ENCODE results near the gene CAMSAP2. TPM values are rescaled to one million over a fixed set of nuclear protein-coding genes. Genes with fewer than 3 reads are reported as not detected.

The CAMSAP2 gene
- total RNA-seq, 1 experiment from 2014 or later: 25.0 TPM

DNA sequence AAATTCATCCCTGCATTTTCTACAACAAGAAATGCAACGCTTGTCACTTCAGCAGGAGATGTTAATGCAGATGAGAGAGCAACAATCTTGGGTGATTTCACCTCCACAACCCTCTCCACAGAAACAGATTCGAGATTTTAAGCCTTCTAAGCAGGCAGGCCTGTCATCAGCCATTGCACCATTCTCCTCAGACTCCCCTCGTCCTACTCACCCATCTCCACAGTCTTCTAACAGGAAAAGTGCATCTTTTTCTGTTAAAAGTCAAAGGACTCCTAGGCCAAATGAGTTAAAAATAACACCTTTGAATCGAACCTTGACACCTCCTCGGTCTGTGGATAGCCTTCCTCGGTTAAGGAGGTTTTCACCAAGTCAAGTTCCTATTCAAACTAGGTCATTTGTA, 110.7 kb downstream of the CAMSAP2 start:
- ChIA-PET POLR2A (no interaction called here), CTCF (no interaction called here), RAD21 (ENCODE audit: low non-redundant PET in 1 of 2, low total read pairs in 2 of 2, uncharacterized antibody in 2 of 2, unreplicated experiment in 2 of 2) (no interaction called here)
- no peaks in the 10 kb centered on the region for H3K4me1 ChIP-seq (ENCODE audit: control insufficient read depth in 1 of 2, insufficient read depth in 2 of 2, low read length in 2 of 2)
- ATAC-seq (no peak), DNase-seq (ENCODE audit: low read depth, low spot score) (no peak)
- intact Hi-C loops (cut with micrococcal nuclease): no loop called here
- no peak overlapping the region for H2AFZ ChIP-seq (ENCODE audit: low read depth, low read length, poor library complexity, severe bottlenecking)
- no TSS peak for BruUV-seq (replicated peaks)
- TF ChIP-seq YY1 (IDR thresholded peaks at IDR 0.05; ENCODE audit: extremely low read depth, insufficient replicate concordance, low read depth, low read length) (no peak), SRF (IDR thresholded peaks at IDR 0.05; ENCODE audit: low read depth) (no peak), JUND (IDR thresholded peaks at IDR 0.05) (no peak), RAD21 (IDR thresholded peaks at IDR 0.05; ENCODE audit: low read depth) (no peak), EZH2 (IDR thresholded peaks at IDR 0.05) (no peak), ELF1 (IDR thresholded peaks at IDR 0.05; ENCODE audit: borderline replicate concordance, low read depth) (no peak), TCF7L2 (IDR thresholded peaks at IDR 0.05; ENCODE audit: borderline replicate concordance, extremely low read depth, insufficient read depth, insufficient read length) (no peak), POLR2AphosphoS5 (IDR thresholded peaks at IDR 0.05; ENCODE audit: low read depth, low read length) (no peak), SIN3A (IDR thresholded peaks at IDR 0.05; ENCODE audit: low read depth) (no peak), ZFX (IDR thresholded peaks at IDR 0.05) (no peak), CEBPB (IDR thresholded peaks at IDR 0.05; ENCODE audit: low read depth) (no peak), POLR2A (IDR thresholded peaks at IDR 0.05; ENCODE audit: borderline replicate concordance, extremely low read depth, insufficient read depth, insufficient read length) (no peak), FOSL1 (IDR thresholded peaks at IDR 0.05; ENCODE audit: low read depth) (no peak), CBX3 (IDR thresholded peaks at IDR 0.05; ENCODE audit: low read depth) (no peak), SP1 (IDR thresholded peaks at IDR 0.05; ENCODE audit: low read depth) (no peak)
- TF ChIP-seq, protein P1, sequence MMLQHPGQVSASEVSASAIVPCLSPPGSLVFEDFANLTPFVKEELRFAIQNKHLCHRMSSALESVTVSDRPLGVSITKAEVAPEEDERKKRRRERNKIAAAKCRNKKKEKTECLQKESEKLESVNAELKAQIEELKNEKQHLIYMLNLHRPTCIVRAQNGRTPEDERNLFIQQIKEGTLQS (IDR thresholded peaks at IDR 0.05): no peak
- no peaks in the 10 kb centered on the region for H3K79me2 ChIP-seq (ENCODE audit: insufficient read depth, low read length)
- no peaks in the 10 kb centered on the region for H4K20me1 ChIP-seq (ENCODE audit: insufficient read depth)
- no peaks in the 10 kb centered on the region for H3K9me2 ChIP-seq (ENCODE audit: insufficient read depth)
- no peaks in the 10 kb centered on the region for H3K27me3 ChIP-seq (ENCODE audit: insufficient read depth, low read length)
- H3K4me3 ChIP-seq (replicated peaks in 1 of 2; ENCODE audit: low read depth in 1 of 2, low read length in 2 of 2): no peak overlapping the region
- peaks cover 21 to 23% of the 10 kb centered on the region in 2 experiments for H3K36me3 ChIP-seq (ENCODE audit: control insufficient read depth in 1 of 2, insufficient read depth in 2 of 2, low read length in 2 of 2)
- no peak overlapping the region for H3K4me2 ChIP-seq (ENCODE audit: low read length)
- H3K27ac ChIP-seq (ENCODE audit: low read depth, low read length): no peak overlapping the region
- H3K9me3 ChIP-seq (ENCODE audit: control insufficient read depth in 1 of 2, insufficient read depth in 1 of 2, low read depth in 1 of 2, low read length in 2 of 2): no peaks in the 10 kb centered on the region
- no peak overlapping the region for H3K9ac ChIP-seq (ENCODE audit: low read length)
